Thoracic aorta (tissue), 2 donors: Measurements from ENCODE around the gene DYNC1H1. TPM values are rescaled to one million over a fixed set of nuclear protein-coding genes. Genes with fewer than 3 reads are reported as not detected.

Experiments
- ATAC-seq: fragments of 150-250 bp; one replicate; pipeline ENCODE4 v1.8.0; 2017; ENCODE audit warnings: low read depth; ENCODE audit not compliant: insufficient number of reproducible peaks, low FRiP score
- DNase-seq: peaks from one replicate; pipeline ENCODE4 v3.0.0-alpha.2; 2020; ENCODE audit warnings: low spot score
- H3K27ac ChIP-seq, 2 donors: fragments of 200-600 bp; sonication (generic); 1 replicate in 1 of 2; 2 replicates in 1 of 2; pipeline ENCODE4 v1.5.1; 2016; ENCODE audit warnings: mild to moderate bottlenecking in 2 of 2, moderate library complexity in 2 of 2
- H3K27me3 ChIP-seq: fragments of 200-600 bp; sonication (generic); replicated peaks from 2 replicates; pipeline ENCODE4 v1.6.0; 2016; ENCODE audit warnings: mild to moderate bottlenecking; ENCODE audit not compliant: insufficient read depth
- H3K36me3 ChIP-seq: fragments of 200-600 bp; sonication (generic); one replicate; pipeline ENCODE4 v1.5.1; 2016
- H3K4me1 ChIP-seq, 2 donors: fragments of 200-600 bp; sonication (generic); 1 replicate in 1 of 2; 2 replicates in 1 of 2; pipeline versions ENCODE4 v1.5.1 to v1.6.0; 2016; ENCODE audit warnings: low read depth in 2 of 2, mild to moderate bottlenecking in 1 of 2; ENCODE audit not compliant: control insufficient read depth in 1 of 2
- H3K4me3 ChIP-seq: fragments of 200-600 bp; sonication (generic); 2 replicates; pipeline ENCODE4 v1.5.1; 2016; ENCODE audit warnings: mild to moderate bottlenecking
- H3K9me3 ChIP-seq: fragments of 200-600 bp; sonication (generic); 2 replicates; pipeline ENCODE4 v1.5.1; 2016
- CTCF ChIP-seq: fragments of 200-600 bp; sonication (generic); IDR thresholded peaks from one replicate; pipeline ENCODE4 v1.5.1; 2019; ENCODE audit warnings: antibody characterized with exemption
- total RNA-seq, 2 donors: library from RNA; depleted of rRNA; stranded (reverse); fragments of >200 nt; gene quantifications; one replicate each; pipeline versions ENCODE4 v1.1.0 to v1.2.3, GENCODE V29; 2016

DYNC1H1 gene
- total RNA-seq, 2 donors from 2014 or later = 517 to 555 TPM

DNA sequence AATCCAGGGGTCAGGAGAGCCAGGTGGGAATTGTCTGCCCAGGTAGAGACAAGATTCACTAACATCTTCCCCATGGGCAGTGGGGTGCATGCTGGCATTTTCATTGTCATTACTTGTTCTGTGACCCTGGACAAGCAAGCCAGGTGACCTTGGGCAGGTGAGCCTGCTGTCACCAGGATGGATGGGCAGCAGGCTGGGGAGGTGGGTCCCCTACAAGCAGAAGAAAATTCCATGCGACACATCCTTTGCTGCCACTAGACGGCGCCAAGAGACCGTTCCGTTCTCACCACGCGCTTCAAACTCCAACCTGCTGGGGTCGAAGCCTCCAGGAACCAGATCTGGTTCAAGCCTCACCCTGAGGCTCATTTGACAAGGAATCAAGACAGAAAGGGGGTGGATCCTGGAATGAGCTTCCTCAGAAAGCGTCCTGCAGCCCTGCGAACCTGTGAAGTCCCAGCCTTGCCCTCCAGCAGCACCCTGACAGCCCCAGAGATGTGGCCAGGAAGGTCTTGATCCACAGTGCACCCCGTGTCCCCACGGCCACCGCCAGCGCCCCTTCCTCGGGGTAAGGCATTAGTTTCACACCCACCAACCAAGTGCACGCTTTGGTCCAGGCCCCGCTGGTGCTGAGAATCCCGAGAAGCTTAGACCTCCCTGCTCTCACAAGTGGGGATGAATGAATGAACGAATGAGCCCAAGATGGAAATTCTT lies 3.2 kb upstream of the DYNC1H1 start:
- no peak overlapping the region for H3K27ac ChIP-seq
- H3K9me3 ChIP-seq = no peaks in the 10 kb centered on the region
- no peaks in the 10 kb centered on the region for H3K27me3 ChIP-seq
- peak; percentile 88 for TF ChIP-seq CTCF
- no peaks in the 10 kb centered on the region for H3K36me3 ChIP-seq
- peak; percentile 15 for ATAC-seq
- H3K4me3 ChIP-seq = no peak overlapping the region
- peaks cover 6 to 16% of the 10 kb centered on the region in 2 donors for H3K4me1 ChIP-seq
- DNase-seq = no peak

DNA sequence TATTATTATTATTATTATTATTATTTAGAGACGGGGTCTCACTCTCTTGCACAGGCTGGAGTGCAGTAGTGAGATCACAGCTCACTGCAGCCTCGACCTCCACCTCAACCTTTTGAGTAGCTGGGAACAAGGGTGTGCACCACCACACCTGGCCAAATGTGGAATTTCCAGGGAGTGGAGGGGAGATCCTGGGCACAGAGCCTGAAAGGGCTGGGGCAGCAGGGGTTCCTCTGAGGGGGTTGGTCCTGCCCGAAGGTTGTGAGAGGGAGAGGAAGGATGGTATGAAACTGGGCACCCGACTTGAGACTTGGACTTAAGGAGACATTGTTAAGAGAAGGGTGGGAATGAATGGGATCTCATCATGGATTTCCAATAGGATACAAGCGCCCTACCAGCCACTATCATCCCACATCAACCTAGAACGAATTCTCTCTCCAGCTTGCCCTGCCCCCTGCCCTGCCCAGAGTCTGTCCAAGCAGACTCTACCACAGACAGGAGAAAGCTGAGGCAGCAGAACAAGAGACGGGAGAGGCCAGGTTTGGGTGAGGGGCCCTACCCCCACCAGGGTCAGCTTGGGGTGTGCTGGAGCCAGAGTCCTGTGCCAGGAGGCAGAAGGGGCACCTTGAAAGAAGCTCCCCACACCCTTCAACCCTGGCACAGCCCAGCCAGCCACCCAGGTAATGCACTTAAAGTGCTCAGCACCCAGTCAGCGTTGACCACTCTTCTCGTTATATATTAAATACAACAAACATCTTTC lies 2.4 kb upstream of the DYNC1H1 start:
- H3K27me3 ChIP-seq = no peaks in the 10 kb centered on the region
- H3K9me3 ChIP-seq = no peaks in the 10 kb centered on the region
- H3K36me3 ChIP-seq = no peaks in the 10 kb centered on the region
- DNase-seq (no peak), ATAC-seq (no peak)
- peak overlapping the region in 1 of 2 donors; percentile 37 for H3K27ac ChIP-seq
- TF ChIP-seq CTCF = no peak
- H3K4me1 ChIP-seq = peaks cover 10 to 24% of the 10 kb centered on the region in 2 donors
- no peak overlapping the region for H3K4me3 ChIP-seq

GRCh38 chr14:101962503-101962874 lies 1.9 kb upstream of the DYNC1H1 start:
- DNase-seq (no peak), ATAC-seq (no peak)
- Histone ChIP-seq H3K4me3 (no peak overlapping the region), H3K4me1 (peaks cover 10 to 28% of the 10 kb centered on the region in 2 donors), H3K27me3 (no peaks in the 10 kb centered on the region), H3K36me3 (no peaks in the 10 kb centered on the region), H3K9me3 (no peaks in the 10 kb centered on the region), H3K27ac (peak overlapping the region in 1 of 2 donors; percentile 37)
- TF ChIP-seq CTCF = no peak

DNA sequence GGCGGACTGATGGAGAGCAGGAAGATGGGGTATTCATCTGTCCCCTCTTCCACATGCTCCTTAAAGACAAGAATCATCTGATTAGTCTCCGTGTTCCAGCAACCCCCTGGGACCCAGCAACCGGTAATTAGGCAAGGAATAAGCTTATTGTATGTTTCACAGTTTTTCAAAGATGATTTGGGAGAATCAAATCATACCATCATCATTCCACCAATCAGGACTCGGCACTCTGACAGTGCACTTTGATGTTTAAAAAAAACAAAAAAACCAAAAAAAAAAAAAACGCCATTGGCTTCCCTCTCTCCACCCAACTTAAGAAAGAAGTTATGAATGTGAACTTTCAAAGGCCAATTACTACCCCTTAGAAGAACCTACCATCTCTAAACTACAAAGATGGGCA lies 1.3 kb upstream of the DYNC1H1 start:
- Histone ChIP-seq H3K9me3 (no peaks in the 10 kb centered on the region), H3K4me1 (peaks cover 10 to 34% of the 10 kb centered on the region in 2 donors), H3K27ac (peak overlapping the region in 1 of 2 donors; percentile 37), H3K27me3 (no peaks in the 10 kb centered on the region), H3K4me3 (no peak overlapping the region), H3K36me3 (no peaks in the 10 kb centered on the region)
- ATAC-seq (no peak), DNase-seq (no peak)
- TF ChIP-seq CTCF = no peak

DNA sequence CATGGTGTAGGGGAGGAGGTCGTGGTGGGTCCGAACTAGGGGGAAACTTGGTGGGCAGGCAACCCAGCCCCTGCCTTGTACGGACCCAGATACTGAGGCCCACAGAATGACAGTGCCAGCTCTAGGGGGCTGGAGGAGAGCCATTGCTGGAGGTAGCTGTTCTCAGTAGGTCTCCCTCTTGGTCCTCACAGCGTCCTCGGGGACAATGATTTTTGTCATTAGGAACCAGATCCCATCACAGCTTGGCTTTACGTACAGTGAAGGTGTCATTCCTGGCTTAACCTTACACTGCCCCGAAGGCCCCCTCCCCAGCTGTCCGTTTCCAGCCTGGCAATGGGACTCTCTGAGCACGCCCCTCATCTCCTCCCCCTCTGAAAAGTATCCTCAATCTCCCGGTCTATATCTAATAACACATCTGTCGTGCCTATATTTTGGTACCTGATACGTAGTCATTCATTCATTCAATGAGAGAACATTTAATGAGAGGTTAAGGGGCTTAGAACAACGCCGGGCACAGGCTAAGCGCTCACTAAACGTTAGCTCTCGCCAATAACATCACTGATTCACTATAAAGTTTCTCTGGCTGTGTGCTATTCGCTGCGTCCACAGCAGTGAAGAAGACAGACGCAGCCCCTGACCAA lies 597 bp upstream of the DYNC1H1 start:
- TF ChIP-seq CTCF = no peak
- H3K9me3 ChIP-seq = no peaks in the 10 kb centered on the region
- no peak for DNase-seq
- no peak for ATAC-seq
- peak overlapping the region; percentile 99 for H3K4me3 ChIP-seq
- H3K27me3 ChIP-seq = no peaks in the 10 kb centered on the region
- H3K4me1 ChIP-seq = peaks cover 10 to 37% of the 10 kb centered on the region in 2 donors
- no peaks in the 10 kb centered on the region for H3K36me3 ChIP-seq
- H3K27ac ChIP-seq = peak overlapping the region; percentile 50 to 55
